ENCODE results near the gene TEP1.
"Not testable (repeated sequence)": the region's sequence is repeated elsewhere in the genome, so short reads cannot be mapped to it uniquely, and the experiment has no call there.

The TEP1 gene

DNA sequence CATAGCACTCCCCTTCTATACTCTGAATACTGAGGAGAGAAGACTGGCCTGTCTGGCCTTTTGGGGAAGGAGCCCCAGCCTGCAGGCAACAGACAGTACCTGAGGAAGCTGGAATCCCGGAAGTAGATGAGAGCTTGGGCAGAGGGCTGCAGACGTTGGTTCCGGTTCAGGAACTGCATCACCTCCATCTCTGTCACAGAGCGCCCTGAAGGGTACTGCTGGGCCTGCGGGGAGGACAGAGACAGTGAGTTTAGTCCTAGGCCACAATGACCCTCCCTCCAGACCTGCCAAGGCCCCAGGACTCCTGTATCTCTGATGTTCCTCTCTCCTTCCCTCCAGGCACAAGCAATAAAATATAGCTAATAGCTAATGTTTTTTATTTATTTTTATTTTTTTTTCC lies 28.4 kb downstream of the TEP1 start:
- no peak for DNase-seq

DNA sequence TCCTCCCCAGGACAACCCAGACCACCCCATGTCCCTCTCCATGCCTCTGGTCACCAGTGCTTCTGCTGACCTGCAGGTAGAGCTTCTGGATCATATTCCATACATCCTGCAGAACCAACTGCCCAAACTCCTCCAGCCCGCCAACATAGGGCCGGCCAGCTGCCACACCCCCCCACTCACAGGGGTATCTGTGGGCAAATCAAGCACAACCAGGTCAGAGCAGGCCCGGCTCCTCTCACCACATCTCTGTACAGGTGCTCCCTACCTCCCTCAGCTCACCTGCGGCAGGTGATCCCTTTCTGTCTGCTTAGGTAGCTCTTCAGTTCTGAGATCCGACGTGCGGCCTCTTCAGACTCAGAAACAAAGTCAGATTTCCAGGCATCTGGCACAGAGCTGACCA lies 29.0 kb downstream of the TEP1 start:
- DNase-seq = no peak

GRCh38 chr14:20383636-20384035 lies 29.7 kb downstream of the TEP1 start:
- DNase-seq = no peak

DNA sequence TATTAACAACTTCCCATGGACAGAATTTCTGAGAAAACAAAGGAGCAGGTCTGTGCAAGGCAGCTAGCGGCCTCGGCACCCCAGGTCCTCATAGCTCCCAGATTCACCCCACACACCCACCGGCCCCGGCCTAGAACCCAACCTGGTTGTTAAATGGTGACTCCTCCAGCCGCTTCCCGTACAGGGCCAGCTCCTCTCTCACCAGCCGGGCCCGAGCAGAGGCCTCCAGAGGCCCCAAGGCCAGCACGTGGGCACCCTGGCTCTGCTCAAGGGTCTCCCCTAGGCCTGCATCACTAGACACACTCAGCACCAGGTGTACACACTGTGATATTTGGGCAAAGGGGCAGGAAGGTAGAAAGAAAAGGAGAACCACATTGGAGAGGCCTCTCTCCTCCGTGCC lies 30.3 kb downstream of the TEP1 start:
- DNase-seq = no peak

- no peak for DNase-seq
Measured at GRCh38 chr14:20382526-20382925, 30.8 kb downstream of the TEP1 start.

- no peak for DNase-seq
Measured at GRCh38 chr14:20381341-20381740, 32.0 kb downstream of the TEP1 start.

DNA sequence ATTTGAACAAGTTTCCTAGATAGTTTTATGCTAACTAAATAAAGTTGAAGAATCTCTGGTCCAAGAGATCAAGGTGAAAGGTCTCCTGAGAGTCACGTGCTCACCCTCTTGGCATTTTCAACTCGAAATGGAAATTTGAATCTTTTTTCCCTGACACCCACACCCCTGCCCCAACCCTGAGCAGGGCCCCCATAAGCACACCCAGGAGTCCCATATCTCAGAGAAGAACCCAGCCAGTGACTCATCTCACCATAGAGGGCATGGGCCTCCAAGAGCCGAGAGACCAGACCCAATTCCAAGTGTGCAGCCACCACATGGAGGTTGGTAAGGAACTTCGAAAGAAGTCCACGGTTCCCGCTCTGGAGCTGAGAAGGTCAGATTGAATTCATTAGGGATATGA lies 32.6 kb downstream of the TEP1 start:
- DNase-seq = no peak

DNA sequence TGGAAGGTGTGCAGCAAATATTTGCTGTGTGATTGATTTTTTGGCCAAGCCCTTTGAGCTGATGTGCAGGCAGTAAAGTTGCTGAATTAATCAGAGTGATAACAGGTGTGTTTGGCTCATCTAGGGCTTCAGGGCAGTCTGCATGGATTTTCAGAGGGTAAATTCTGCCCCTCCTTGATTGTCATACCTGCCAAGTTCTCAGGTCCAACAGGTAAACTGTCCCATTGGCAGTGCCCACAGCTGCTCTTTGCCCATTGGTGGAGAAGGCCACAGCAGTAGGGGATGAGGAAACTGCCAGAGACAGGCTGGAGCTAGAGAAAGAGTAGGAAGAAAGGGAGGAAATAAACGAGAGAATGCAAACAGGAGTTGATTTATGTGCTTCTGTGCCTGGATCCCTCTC lies 33.6 kb downstream of the TEP1 start:
- no peak for DNase-seq

GRCh38 chr14:20377171-20377570 lies 36.1 kb downstream of the TEP1 start:
- no peak for DNase-seq

DNA sequence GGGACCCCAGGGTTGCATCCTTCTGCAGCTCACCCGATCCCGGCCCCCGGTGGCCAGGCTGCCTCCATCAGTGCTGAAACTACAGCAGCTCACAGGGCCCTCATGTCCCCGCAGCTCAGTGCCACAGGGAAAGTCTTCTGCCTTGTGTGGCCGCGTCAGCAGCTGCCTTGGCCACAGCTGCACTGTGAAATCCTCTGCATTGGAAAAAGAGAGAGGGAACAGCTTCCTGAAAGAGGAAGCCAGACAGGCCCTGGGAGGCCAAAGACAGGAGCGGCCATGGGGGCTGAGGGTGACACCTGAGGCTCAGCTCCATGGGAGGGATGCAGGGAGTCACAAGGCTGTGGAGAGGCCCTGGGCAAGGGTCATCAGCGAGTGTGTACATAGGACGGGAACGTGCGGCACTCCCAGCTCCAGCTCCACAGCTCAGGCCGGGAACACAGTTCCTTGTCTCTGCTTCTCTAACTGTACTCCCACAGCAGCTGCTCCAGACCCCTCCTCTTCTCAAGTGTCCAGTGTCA lies 37.2 kb downstream of the TEP1 start:
- no peak for DNase-seq

DNA sequence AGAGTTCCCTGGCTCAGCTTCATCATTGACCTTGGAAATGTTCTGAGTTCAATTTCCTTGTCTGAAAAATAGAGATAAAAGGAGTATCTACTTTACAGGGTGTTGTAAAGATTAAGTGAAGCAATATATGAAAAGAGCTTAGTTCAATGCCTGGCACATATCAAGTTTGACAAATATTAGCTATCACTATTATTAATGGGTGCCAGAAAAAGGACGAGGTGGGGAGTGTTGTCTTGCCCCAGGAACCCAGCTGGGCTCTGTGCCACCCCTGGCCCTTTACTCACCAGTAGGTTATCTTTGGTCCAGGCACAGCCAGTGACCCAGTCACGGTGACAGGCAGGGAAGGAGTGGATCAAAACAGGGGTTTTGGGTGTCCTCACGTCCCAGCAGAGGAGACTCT lies 37.8 kb downstream of the TEP1 start:
- DNase-seq = no peak

DNA sequence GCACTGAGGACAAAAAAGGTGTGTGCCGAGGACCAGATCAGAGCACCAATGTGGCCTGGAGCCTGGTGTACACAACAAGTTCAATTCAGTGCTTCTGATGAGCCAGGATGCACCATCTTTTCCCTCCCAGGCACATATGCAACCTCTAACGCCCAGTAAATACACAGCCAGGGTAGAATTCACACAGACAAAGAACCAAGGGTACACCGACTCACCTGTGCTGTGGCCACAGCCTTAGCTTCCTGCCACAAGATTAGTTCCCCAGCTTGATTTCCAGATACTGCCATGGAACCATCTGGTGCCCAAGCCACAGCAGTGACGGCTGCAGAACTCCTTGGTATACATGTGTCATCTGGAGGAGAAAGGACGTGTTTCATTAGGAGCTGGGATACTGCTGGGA lies 40.5 kb downstream of the TEP1 start:
- no peak for DNase-seq

DNA sequence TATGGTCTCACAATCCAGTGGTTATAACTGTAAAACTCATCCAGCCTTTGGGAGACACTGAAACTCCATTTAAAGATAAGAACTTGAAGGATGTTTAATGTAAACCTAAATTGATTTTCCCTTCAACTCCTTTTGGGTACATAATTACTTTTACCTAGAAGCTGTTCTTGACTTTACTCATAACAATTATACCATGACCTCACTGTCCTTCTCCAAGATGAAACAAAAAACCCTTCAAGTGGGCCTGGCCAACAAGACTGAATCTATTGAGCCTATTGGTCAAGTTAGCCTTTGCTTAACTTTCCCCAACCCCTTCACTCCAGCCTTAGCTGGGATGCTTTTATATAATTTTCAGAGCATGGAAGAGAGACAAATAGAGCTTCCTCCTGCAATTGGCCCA lies 47.4 kb downstream of the TEP1 start:
- DNase-seq = no peak

DNA sequence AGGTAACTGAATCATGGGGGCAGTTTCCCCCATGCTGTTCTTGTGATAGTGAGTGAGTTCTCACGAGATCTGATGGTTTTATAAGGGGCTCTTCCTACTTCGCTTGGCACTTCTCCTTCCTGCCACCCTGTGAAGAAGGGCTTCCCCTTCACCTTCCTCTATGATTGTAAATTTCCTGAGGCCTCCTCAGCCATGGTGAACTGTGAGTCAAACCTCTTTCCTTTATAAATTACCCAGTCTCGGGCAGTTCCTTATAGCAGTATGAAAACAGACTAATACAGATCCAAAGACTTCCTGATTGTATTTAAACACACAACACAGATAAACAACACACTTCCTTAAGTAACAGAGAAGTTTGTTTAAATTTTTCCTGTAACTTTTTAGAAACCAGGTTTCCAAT lies 54.8 kb downstream of the TEP1 start:
- DNase-seq = not testable (repeated sequence)

DNA sequence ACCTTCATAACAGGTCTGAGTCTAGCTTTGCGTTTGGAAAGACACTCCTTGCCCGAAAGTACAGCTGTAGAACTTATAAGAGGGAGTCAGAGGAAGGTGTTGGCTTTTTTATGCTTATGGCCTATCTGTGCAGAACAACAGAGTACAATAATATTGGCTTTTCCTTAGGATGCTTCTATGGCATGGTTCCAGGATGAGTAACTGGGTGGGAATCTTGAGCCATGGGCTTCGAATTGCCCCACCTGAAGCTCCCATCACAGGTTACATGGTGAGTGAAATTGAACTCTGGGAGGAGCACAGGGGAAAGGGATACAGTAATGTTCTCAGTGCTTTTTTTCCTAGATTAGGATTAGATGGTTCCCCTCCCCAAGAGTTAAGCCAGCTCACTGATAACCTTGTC lies 56.9 kb downstream of the TEP1 start:
- DNase-seq = no peak

GRCh38 chr14:20350860-20351259 lies 62.4 kb downstream of the TEP1 start:
- no peak for DNase-seq

- DNase-seq = no peak
Measured at GRCh38 chr14:20350282-20350681, 63.0 kb downstream of the TEP1 start.

GRCh38 chr14:20347747-20348146 lies 65.6 kb downstream of the TEP1 start:
- no peak for DNase-seq

DNA sequence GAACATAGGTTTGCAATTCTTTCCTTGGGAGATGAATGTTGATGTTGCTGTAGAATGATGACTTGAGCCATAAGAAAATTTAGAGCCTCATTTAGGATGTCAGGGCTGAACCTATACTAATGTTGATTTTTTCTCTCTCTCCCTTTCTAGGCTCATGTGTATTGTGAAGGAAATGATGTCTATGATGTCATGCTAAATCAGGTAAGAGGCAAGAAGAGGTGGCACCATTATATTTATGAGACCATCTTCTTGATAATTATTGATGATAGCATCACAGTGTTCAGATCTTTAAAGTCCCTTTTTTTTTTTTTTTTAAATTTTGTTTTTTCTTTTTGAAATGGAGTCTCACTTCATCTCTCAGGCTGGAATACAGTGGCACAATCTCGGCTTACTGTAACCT lies 66.6 kb downstream of the TEP1 start:
- DNase-seq = no peak

DNA sequence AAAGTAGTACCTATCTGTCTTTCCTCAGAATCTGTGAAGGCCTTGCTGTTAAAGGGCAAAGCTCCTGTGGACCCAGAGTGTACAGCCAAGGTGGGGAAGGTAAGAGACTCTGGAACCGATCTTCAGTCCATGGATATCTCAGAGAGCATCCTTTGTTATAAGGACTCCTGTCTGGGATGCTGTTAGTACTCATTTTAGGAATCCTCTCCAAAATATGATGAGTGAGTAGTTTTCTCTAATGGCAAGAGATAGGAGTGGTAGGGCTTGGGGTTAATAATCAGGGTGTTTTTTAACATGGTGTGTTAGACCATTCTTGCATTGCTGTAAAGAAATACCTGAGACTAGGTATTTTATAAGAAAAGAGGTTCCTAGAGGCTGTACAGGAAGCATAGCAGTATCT lies 67.9 kb downstream of the TEP1 start:
- DNase-seq = no peak

DNA sequence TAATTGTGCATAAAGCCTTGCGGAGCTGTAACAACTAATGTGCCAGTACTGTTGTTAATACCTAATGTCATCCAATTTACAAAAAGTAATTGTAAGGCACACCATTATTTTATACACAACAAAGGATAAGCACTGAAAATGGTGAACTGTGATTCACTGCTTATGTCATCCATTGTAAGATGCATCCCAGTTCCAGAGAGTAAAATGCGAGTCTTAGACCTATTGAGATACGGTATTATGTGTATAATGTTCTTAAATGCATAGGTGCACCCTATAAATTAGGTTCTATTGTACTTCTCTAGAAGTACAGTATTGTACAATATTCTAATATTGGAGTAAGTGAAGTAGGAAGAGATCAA lies 69.5 kb downstream of the TEP1 start:
- DNase-seq = no peak

- DNase-seq = peak; percentile 88
Measured at GRCh38 chr14:20343092-20343861, 70.0 kb downstream of the TEP1 start, which contains the start of gene PARP2. TSS of gene PARP2 (plus strand) at chr14:20343635. CDS start at chr14:20343642, 7 bp downstream.

- no peak for DNase-seq
Measured at GRCh38 chr14:20341646-20342045, 71.7 kb downstream of the TEP1 start.

GRCh38 chr14:20341032-20341431 lies 72.3 kb downstream of the TEP1 start:
- not testable (repeated sequence) for DNase-seq

DNA sequence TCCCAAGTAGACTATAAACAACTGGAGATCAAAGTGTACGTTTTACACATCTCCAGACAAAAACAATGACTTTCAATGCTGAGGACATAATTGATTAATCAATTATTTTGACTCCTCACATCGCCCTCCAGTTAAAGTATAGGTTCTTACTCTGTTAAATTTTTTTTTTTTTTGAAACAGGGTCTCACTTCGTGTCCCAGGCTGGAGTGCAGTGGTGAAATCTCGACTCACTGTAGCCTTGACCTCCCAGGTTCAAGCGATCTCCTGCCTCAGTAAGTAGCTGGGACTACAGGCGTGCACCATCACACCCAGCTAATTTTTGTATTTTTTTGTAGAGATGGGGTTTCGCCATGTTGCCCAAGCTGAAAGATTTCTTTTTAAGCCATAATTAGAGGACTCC lies 79.3 kb downstream of the TEP1 start:
- DNase-seq = no peak

All from activated CD4-positive, CD25-positive, alpha-beta regulatory T cell treated with anti-CD3 and anti-CD28 coated beads, Interleukin-2, amount 50 U/mL, for 72 hours (primary cell).